LHCN-M2 (cell line): Measurements from ENCODE around the gene POLR2E. TPM values are rescaled to one million over a fixed set of nuclear protein-coding genes. Genes with fewer than 3 reads are reported as not detected.

Source experiments
- DNase-seq: peaks from one replicate; pipeline ENCODE4 v3.0.0-alpha.2; 2012; ENCODE audit warnings: low read depth
- total RNA-seq: library from RNA; depleted of rRNA; stranded (reverse); fragments of >200 nt; gene quantifications from 2 replicates; pipeline ENCODE4 v1.2.3, GENCODE V29; 2014

The POLR2E gene
- total RNA-seq, 1 experiment from 2014 or later: 277 TPM

DNA sequence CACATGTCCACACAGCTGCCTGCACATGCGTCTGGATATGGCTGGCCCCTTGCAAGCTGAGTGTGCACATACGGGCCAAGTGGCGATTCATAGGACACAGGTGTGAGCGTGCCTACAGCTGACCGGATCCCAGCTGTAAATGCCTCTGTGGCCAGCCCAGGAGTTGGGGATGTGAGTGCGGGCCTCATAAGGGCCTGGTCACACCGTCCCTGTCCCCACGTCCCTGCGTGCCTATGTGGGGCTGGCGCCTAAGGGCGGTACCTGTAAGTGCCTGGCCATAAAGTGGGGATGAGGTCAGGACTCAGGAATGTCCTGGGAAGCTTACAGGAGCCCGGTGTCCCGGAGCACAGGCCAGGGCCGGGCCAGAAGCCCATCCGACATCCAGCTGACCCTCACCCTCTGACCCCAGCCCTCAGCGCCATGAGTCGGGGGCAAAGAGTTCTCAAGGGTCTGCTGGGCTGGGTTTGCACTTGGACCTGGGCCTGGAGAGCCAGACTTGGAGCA lies 29.5 kb downstream of the POLR2E start:
- no peak for DNase-seq

DNA sequence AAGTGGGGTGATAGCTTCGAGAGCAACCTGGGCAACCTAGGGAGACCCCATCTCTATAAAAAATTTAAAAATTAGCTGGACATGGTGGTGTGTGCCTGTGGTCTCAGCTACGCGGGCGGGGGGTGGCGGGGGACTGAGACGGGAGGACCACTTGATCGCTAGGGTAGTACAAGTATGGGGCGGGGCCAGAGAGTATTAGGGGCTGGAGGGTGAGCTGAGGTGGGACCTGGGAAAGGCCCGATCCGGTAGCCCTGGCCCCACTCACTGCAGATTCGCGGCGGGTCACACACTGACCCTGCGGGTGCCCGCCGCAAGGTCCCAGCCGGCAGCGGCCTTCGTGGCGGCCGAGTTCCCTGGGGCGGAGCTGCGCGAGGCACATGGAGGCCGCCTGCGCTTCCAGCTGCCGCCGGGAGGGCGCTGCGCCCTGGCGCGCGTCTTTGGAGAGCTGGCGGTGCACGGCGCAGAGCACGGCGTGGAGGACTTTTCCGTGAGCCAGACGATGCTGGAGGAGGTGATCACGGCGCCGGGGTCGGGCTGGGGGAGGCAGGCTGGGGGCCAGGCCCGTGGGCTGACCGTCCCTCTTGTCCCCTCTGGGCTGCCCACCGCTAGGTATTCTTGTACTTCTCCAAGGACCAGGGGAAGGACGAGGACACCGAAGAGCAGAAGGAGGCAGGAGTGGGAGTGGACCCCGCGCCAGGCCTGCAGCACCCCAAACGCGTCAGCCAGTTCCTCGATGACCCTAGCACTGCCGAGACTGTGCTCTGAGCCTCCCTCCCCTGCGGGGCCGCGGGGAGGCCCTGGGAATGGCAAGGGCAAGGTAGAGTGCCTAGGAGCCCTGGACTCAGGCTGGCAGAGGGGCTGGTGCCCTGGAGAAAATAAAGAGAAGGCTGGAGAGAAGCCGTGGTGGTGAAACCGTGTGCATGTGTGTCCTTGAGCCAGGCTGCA lies 30.2 kb downstream of the POLR2E start:
- DNase-seq: no peak

DNA sequence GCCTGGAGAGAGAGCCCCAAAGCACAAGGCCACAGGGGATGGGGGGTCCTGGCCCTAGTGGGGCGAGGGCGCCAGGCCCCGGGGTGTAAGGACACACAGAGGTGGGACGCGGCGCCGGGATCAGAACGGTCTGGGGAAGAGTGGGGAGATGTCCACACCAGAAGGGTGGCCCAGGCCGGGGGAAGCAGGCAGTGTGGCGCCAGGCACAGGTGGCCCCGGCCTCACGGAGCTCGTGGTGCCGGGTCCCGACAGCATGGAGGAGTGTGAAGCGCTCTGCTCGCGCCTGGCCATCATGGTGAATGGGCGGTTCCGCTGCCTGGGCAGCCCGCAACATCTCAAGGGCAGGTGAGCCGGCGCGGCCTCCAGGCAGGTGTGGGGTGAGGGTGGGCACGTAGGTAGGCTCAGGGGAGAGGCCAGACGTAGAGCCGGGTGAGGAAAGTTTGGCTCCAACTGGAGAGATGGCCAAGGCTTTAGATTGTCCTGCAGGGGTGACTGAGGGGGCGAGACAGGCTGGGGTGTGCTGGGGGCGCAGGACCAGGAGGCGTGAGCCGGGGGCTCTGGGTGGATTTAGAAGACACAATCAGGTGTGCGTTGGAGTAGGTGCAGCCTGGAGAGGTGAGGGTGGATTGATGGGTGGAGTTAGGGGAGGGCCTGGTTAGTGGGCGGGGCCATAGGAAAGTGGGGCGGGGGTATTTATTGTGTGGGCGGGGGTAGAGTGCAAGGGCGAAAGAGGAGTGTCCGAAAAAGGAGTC lies 31.1 kb downstream of the POLR2E start:
- no peak for DNase-seq

DNA sequence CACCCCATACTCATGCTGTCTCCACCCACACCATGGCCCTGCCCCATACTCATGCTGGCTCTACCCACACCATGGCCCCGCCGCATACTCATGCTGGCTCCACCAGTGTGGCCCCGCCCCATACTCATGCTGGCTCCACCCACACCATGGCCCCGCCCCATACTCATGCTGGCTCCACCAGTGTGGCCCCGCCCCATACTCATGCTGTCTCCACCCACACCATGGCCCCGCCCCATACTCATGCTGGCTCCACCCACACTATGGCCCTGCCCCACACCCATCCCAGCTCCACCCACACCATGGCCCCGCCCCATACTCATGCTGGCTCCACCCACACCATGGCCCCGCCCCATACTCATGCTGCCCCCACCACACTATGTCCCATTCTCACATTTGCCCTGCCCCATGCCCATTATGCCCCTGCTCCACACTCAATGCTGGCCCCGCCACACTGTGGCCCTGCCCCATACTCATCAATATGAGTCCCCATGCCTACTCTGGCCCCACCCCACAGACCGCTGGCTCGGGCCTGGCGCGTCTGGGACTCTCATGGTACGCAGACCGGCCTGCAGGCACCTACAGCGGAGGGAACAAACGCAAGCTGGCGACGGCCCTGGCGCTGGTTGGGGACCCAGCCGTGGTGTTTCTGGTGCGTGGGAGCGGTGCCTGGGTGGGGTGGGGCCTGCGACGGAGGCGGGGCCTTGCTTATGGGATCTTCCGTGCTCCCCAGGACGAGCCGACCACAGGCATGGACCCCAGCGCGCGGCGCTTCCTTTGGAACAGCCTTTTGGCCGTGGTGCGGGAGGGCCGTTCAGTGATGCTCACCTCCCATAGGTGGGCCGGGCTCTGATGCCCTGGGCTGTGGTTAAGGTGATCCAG lies 31.9 kb downstream of the POLR2E start:
- no peak for DNase-seq

DNA sequence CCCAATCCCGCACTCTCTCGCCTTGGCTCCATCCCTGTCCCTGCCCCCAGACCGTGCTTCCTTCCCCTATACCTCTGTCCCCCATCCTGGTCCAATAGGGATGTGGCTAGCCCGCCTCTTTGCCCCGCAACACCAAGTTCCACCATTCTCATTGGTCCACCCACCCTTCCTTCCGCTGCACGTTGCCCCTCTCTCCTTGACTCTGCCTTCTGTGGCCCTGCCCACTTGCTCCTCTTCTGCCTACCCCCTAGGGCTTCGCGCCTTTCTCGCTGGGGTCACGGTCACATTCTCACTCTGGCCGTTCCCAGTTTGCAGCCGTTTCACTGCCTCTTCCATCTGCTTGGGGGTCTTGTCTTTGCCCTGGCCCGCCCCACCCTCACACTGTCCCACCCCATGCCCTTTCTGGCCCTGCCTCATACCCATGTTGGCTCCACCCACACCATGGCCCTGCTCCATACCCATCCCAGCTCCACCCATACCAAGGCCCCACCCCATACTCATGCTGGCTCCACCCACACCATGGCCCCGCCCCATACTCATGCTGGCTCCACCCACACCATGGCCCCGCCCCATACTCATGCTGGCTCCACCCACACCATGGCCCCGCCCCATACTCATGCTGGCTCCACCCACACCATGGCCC lies 32.7 kb downstream of the POLR2E start:
- no peak for DNase-seq

DNA sequence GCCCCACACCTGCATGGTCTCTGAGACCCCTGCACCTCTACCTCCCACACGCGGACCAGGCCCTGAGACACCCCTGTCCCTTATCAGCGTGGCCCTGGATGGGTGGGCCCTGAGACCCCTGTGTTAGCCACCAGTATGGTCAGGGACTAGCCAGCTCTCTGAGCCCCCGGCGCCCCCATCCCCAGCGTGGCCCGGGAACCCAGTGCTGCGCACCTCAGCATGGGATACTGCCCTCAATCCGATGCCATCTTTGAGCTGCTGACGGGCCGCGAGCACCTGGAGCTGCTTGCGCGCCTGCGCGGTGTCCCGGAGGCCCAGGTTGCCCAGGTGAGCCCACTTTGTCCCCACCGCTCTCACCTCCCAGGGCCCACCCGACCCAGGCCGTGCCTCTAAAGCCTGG lies 33.2 kb downstream of the POLR2E start:
- no peak for DNase-seq

DNA sequence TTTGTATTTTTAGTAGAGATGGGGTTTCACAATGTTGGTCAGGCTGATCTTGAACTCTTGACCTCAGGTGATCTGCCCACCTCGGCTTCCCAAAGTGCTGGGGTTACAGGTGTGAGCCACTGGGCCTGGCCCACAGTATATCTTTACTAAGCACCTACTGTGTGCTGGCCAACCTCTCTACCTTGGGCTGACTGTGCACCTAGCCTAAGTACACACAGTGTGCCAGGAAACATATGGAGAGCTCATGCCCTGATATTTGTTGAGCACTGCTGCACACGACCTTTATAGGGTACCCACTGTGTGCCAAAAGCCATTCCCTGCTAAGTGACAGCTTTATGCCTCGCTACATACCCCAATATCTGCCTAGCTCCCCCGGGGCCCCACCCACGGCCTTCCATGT lies 34.5 kb downstream of the POLR2E start:
- DNase-seq: no peak

DNA sequence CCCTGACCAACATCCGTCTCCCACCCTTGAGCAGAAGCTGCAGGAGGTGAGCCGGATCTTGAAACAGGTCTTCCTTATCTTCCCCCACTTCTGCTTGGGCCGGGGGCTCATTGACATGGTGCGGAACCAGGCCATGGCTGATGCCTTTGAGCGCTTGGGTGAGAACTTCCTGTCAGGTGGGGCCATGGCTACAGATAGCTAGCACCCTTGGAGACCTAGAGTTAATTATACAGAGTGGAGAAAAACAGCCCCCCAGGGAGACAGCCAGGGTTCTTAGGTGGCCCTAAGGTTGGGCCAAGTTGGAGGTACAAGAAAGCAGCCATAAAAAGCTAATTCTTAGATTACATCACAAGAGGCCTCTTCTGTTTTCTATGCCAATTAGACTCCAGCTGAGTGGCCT lies 37.1 kb downstream of the POLR2E start:
- no peak for DNase-seq

DNA sequence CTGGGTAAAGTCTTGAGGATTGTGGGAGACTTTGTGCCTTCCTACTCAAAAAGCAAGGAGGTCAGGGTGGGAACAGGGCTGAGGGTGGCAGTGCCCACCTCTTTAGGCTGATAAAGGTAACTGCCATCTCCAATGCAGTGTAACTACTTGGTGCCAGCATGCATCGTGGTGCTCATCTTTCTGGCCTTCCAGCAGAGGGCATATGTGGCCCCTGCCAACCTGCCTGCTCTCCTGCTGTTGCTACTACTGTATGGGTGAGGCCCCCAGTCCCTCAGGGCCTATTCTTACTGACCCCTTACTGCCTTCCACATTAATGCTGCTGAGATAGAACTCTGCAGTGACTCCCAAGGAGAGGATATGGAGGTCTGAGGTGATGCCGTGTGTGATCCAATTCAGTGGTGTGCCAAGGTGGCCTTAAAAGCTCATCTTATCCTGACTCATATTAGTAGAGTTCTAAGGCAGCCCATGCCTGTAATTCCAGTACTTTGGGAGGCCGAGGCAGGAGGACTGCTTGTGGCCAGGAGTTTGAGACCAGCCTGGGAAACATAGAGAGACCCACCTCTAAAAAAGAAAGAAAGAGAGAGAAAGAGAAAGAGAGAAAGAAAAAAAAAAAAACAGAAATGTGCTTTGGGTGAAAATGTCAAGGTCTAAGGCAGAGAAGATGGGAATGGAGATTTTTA lies 37.9 kb downstream of the POLR2E start:
- DNase-seq: peak; percentile 71

DNA sequence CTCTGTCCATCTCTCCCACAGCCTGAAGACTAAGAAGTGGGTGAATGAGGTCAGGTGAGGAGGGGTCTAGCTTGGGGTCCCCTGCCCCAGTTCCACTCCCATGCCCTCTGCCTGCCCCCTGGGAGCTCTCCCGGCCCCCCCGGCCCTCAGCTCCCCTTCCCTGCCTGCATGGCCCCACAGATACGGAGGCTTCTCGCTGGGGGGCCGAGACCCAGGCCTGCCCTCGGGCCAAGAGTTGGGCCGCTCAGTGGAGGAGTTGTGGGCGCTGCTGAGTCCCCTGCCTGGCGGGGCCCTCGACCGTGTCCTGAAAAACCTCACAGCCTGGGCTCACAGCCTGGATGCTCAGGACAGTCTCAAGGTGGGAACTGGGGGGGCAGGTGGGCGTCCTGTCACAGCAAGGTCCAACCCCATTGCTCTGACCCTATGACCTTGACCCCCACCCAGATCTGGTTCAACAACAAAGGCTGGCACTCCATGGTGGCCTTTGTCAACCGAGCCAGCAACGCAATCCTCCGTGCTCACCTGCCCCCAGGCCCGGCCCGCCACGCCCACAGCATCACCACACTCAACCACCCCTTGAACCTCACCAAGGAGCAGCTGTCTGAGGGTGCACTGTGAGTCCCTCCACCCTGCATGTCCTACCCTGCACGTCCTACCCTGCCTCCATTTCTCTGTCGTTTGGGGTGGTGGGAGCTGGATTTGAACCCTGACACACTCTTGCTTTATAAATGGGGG lies 39.1 kb downstream of the POLR2E start:
- DNase-seq: no peak

DNA sequence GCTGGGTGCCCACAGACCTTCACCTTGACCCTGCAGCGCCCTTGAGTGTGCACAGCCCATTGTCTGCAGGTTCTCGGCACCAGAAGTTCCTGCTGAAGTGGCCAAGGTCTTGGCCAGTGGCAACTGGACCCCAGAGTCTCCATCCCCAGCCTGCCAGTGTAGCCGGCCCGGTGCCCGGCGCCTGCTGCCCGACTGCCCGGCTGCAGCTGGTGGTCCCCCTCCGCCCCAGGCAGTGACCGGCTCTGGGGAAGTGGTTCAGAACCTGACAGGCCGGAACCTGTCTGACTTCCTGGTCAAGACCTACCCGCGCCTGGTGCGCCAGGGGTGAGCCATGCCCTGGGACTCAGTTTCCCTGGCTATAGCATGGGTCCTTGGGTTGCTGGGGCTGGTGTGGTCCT lies 40.1 kb downstream of the POLR2E start:
- DNase-seq: no peak

DNA sequence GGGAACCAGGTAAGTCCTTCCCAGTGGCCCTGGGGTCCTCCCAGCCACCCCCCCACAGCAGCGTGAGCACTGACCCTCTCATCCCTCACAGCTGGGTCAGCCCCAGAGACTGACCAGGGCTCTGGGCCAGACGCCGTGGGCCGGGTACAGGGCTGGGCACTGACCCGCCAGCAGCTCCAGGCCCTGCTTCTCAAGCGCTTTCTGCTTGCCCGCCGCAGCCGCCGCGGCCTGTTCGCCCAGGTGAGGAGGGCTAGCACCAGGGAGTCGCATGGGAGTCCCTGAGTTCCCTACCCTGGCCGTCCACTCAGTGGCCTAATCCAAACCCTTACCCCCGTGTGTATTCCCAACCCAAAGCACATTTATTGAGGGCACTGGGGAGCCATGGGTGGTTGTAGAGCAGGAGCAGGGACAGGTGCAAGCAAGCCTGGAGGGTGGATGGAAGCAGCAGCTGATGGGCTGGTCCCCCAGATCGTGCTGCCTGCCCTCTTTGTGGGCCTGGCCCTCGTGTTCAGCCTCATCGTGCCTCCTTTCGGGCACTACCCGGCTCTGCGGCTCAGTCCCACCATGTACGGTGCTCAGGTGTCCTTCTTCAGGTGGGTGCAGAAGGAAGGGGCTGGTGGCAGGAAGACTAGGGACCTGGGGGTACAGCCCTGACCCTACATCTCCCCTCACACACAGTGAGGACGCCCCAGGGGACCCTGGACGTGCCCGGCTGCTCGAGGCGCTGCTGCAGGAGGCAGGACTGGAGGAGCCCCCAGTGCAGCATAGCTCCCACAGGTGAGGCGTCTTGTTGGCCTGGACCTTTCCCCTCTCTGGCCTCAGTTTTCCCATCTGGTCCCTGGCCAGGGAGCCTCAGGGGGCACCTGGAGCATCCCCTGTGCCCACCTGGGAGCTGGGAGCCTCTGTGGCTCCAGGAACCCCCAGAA lies 40.8 kb downstream of the POLR2E start:
- no peak for DNase-seq

DNA sequence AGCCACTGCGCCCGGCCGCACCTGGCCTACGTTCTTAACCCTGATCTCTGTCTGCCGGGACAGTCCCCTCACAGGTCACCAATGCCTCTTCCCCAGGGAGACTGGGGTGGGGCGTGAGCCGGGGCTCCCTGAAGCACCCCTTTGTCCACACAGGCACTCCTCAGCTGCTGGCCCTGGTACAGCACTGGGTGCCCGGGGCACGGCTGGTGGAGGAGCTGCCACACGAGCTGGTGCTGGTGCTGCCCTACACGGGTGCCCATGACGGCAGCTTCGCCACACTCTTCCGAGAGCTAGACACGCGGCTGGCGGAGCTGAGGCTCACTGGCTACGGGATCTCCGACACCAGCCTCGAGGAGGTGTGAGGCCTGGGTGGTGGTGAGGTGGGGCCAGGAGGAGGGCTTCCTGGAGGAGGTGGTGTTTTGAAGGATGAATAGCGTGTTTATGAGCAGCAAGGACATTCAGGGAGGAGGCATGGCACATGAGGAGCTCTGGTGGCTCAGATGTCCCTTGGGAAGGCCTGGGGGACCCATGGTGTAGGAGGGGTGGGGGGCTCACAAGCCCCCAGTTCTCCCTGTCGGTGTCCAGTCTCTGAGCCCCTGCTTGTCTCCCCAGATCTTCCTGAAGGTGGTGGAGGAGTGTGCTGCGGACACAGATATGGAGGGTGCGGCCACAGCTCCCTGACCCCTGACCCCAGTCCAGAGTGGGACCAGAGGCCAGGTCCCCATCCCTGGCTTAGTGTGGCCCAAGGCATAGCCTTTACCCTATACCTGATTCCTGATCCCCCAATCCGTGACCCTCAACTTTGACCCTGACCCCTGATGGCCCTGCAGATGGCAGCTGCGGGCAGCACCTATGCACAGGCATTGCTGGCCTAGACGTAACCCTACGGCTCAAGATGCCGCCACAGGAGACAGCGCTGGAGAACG lies 41.7 kb downstream of the POLR2E start:
- no peak for DNase-seq

DNA sequence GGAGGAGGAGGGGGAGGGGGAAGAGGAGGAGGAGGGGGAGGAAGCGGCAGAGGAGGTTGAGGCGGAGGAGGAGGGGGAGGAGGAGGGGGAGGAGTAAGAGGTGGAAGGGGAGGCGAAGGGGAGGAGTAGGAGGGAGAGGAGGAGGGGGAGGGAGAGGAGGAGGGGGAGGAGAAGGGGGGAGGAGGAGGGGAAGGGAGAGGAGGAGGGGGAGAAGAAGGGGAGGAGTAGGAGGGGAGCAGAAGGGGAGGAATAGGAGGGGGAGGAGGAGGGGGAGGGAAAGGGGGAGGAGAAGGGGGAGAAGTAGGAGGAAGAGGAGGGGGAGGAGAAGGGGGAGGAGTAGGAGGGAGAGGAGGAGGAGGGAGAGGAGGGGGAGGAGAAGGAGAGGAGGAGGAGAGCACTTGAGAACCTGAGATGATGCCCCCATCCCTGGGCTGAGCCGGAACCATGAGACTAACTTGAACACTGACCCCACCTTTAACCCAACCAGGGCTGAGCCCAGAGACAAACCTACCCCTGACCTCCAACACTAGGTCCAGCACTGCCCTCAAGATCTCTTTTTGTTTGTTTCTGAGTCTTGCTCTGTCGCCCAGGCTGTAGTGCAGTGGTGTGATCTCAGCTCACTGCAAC lies 42.7 kb downstream of the POLR2E start:
- no peak for DNase-seq

DNA sequence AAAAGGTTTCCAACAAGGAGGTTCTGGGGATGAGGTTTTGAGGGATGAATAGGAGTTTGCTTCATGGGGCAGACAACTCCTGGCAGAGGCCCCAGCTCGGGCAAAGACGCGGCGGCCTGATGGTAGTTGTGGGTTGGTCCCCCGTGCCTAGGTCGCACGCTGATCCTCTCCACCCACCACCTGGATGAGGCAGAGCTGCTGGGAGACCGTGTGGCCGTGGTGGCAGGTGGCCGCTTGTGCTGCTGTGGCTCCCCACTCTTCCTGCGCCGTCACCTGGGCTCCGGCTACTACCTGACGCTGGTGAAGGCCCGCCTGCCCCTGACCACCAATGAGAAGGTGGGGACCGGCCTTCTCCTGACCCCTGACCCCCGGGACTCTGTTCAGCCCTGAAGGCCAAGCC lies 43.4 kb downstream of the POLR2E start:
- DNase-seq: no peak

DNA sequence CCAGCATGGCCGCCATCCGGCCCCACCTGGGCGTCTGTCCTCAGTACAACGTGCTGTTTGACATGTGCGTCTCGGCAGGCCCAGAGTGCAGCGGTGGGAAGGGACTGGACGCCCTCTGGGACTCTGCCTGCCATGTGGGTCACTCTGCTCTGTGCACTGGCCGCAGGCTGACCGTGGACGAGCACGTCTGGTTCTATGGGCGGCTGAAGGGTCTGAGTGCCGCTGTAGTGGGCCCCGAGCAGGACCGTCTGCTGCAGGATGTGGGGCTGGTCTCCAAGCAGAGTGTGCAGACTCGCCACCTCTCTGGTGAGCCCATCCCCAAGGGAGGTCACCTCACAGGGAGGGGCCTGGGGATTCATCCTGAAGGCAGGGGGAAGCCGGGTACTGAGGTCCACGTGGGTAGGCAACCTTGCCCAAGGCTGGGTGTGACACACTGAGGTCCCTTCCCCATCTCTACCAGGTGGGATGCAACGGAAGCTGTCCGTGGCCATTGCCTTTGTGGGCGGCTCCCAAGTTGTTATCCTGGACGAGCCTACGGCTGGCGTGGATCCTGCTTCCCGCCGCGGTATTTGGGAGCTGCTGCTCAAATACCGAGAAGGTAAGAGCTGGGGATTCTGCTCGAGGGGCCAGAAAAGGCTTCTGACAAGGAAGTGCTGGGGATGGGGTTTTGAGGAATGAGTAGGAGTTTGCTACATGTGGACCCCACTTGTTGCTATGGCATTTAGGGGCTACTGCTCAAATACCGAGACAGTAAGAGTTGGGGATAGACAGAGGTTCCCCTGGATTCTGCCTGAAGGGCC lies 44.0 kb downstream of the POLR2E start:
- no peak for DNase-seq
